ENCODE measurements around the gene SCN4A. TPM values are rescaled to one million over a fixed set of nuclear protein-coding genes. Genes with fewer than 3 reads are reported as not detected.
A peak's percentile ranks its signal among the peaks of the same experiment; 100 is the strongest.

Gene SCN4A
- total RNA-seq, 1 experiment from 2014 or later, result 1.4 TPM

DNA sequence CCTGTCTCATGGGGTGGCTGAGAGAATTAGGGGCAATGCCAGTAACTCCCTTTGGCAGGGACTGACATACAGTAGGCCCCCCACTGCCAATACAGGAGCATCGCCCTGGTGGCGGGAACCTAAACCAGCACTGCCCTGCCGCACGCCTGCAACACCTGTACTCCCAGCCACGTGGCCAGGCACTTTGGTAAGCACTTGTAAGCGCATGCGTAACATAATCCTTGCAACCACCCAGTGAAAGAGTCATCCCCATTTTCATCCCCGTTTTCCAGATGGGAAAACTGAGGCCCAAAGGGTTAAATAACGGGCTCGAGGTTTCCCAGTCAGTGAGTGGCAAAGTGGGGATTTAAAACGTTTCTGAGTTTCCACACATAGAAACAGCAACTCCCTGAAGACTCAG, 17.5 kb downstream of the SCN4A start:
- no peaks in the 10 kb centered on the region for H4K20me1 ChIP-seq (ENCODE audit: insufficient read depth)
- POLR2A ChIA-PET (ENCODE audit: unreplicated experiment), result no interaction called here
- no peak overlapping the region for H3K4me2 ChIP-seq
- H3K4me1 ChIP-seq (replicated peaks; ENCODE audit: insufficient read depth), result 0 out of 2 replicates have a peak, but pooled peaks cover under 1% of the 10 kb centered on the region
- no peaks in the 10 kb centered on the region for H3K9me3 ChIP-seq (ENCODE audit: insufficient read depth, low read depth)
- no peak overlapping the region for H3K4me3 ChIP-seq
- CTCF ChIA-PET, result interaction anchor here (0.6 kb wide), 2 partner anchors 14 to 132 kb away, joined by 3 to 6 read pairs; no protein-coding TSS in a partner anchor
- intact Hi-C loops (cut with micrococcal nuclease; ENCODE audit: unreplicated experiment), result no loop called here
- no peaks in the 10 kb centered on the region for H3K79me2 ChIP-seq (ENCODE audit: low read depth)
- H3F3A ChIP-seq (ENCODE audit: insufficient read depth, low read depth), result no peaks in the 10 kb centered on the region
- no peaks in the 10 kb centered on the region for H3K9me2 ChIP-seq (ENCODE audit: insufficient read depth)
- no peaks in the 10 kb centered on the region for H3K36me3 ChIP-seq (ENCODE audit: low read depth)
- DNase-seq, result no peak
- no peaks in the 10 kb centered on the region; the same call in 1 of the 2 replicates for H3K27me3 ChIP-seq (ENCODE audit: insufficient read depth, low read depth)
- H2AFZ ChIP-seq, result no peak overlapping the region
- no peak overlapping the region for H3K27ac ChIP-seq
- BruUV-seq (replicated peaks), result no TSS peak
- TF ChIP-seq EZH2 (IDR thresholded peaks at IDR 0.05; ENCODE audit: low read depth), result no peak
- TF ChIP-seq, protein P1, sequence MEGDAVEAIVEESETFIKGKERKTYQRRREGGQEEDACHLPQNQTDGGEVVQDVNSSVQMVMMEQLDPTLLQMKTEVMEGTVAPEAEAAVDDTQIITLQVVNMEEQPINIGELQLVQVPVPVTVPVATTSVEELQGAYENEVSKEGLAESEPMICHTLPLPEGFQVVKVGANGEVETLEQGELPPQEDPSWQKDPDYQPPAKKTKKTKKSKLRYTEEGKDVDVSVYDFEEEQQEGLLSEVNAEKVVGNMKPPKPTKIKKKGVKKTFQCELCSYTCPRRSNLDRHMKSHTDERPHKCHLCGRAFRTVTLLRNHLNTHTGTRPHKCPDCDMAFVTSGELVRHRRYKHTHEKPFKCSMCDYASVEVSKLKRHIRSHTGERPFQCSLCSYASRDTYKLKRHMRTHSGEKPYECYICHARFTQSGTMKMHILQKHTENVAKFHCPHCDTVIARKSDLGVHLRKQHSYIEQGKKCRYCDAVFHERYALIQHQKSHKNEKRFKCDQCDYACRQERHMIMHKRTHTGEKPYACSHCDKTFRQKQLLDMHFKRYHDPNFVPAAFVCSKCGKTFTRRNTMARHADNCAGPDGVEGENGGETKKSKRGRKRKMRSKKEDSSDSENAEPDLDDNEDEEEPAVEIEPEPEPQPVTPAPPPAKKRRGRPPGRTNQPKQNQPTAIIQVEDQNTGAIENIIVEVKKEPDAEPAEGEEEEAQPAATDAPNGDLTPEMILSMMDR (conservative IDR thresholded peaks at IDR 0.05), result no peak

DNA sequence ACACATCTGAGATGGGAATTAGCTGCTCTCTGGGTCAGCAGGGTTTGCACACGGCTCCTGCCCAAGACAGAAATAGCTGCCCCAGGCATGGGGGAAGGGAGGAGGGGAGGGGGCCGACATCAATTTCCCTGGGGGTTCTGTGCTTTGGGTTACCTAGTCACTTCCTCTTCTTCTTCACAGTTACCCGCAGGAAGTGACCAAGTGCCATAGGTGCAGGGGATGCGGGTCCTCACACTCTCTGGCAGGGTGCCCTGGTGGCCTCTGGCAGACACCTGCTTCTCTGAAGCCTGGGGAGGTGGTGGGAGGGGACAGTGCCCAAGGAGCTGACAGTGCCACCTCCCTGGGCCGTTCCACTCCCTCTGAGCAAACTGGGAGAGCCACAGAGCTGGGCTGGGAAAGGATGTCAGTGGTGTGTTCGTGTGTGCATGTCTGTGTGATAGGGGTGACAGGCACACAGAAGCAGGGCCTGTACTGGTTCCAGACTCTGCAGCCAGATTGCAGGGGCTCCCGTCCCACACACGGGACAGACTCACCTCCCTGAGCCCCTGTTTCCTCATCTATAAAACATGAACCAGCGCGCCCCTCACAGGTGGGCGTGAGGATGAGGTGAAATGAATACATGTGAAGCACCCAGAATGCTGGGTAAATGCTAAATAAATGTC, 18.2 kb downstream of the SCN4A start:
- Histone ChIP-seq H3K4me3 (no peak overlapping the region), H3K27me3 (ENCODE audit: insufficient read depth, low read depth) (no peaks in the 10 kb centered on the region; the same call in 1 of the 2 replicates), H3K4me2 (no peak overlapping the region), H3K9me3 (ENCODE audit: insufficient read depth, low read depth) (no peaks in the 10 kb centered on the region), H2AFZ (no peak overlapping the region), H4K20me1 (ENCODE audit: insufficient read depth) (no peaks in the 10 kb centered on the region), H3F3A (ENCODE audit: insufficient read depth, low read depth) (no peaks in the 10 kb centered on the region), H3K9me2 (ENCODE audit: insufficient read depth) (no peaks in the 10 kb centered on the region), H3K36me3 (ENCODE audit: low read depth) (no peaks in the 10 kb centered on the region), H3K27ac (no peak overlapping the region), H3K4me1 (replicated peaks; ENCODE audit: insufficient read depth) (no peaks in the 10 kb centered on the region), H3K79me2 (ENCODE audit: low read depth) (no peaks in the 10 kb centered on the region)
- TF ChIP-seq, protein P1 (conservative IDR thresholded peaks at IDR 0.05), result no peak
- no peak for TF ChIP-seq EZH2 (IDR thresholded peaks at IDR 0.05; ENCODE audit: low read depth)
- intact Hi-C loops (cut with micrococcal nuclease; ENCODE audit: unreplicated experiment), result loop anchor here (5.0 kb wide), 1 partner anchor 33 kb away; no protein-coding TSS in a partner anchor
- ChIA-PET POLR2A (ENCODE audit: unreplicated experiment) (no interaction called here), CTCF (interaction anchor here (0.6 kb wide), 2 partner anchors 13 to 464 kb away, joined by 3 to 6 read pairs; no protein-coding TSS in a partner anchor)
- no TSS peak for BruUV-seq (replicated peaks)
- no peak for DNase-seq

DNA sequence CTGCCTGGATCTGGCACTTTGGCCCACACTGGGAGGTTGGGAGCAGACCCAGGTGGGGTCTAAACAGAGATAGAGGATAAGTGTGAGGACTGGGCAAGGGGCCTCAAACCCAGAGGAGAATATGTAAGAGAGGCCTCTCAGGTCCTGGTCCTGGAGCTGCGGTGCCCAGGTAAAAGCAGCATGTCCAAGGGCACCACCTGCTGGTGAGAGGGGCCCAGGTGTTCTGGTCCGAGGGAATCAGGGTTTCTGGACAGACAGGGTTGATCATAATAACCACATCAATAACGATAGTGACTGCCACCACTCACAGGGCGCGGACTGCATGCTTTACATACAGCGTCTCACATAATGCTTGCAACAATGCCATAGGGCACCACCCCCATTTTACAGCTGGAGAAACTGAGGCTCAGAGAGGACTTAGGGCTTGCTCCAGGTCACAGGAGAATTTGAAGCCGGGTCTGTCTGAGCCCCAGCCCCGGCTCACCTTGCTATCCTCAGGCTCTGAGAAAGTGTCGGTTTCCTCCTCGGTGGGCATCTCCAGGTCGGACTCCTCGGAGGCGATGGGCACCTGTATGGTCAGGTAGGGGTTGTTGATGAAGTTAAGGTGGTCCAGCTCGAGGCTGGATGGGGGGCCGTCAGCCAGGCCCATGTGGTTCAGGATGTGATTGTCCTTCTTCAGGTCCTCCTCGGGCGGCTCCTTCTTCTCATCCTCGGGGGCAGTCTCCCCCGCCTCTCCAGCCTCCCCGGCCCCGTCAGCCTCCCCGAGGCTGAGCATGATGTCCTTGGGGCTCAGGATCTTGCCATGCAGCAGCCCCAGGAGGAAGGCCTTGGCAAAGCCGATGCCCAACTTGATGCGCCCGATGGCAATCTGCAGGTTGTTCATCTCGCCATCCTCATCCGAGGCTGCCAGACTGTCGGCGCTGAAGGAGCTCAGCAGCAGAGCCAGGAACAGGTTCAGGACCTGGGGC, 21.5 kb downstream of the SCN4A start:
- Histone ChIP-seq H3K9me2 (ENCODE audit: insufficient read depth) (no peaks in the 10 kb centered on the region), H3K9me3 (ENCODE audit: insufficient read depth, low read depth) (no peaks in the 10 kb centered on the region), H3F3A (ENCODE audit: insufficient read depth, low read depth) (no peaks in the 10 kb centered on the region), H4K20me1 (ENCODE audit: insufficient read depth) (no peaks in the 10 kb centered on the region), H3K27ac (no peak overlapping the region), H3K4me2 (no peak overlapping the region), H3K79me2 (ENCODE audit: low read depth) (no peaks in the 10 kb centered on the region), H3K4me1 (replicated peaks; ENCODE audit: insufficient read depth) (no peaks in the 10 kb centered on the region), H3K4me3 (no peak overlapping the region), H3K36me3 (ENCODE audit: low read depth) (no peaks in the 10 kb centered on the region), H2AFZ (no peak overlapping the region), H3K27me3 (ENCODE audit: insufficient read depth, low read depth) (no peaks in the 10 kb centered on the region; the same call in 1 of the 2 replicates)
- CTCF ChIA-PET, result interaction anchor here (0.6 to 1.2 kb wide), 4 partner anchors 61 to 183 kb away, joined by 3 to 4 read pairs (median 4); no protein-coding TSS in a partner anchor
- POLR2A ChIA-PET (ENCODE audit: unreplicated experiment), result interaction anchor here (0.5 kb wide), 1 partner anchor 969 kb away, joined by 5 read pairs; no protein-coding TSS in a partner anchor
- TF ChIP-seq, protein P1 (conservative IDR thresholded peaks at IDR 0.05), result peak; percentile 83
- no peak for TF ChIP-seq EZH2 (IDR thresholded peaks at IDR 0.05; ENCODE audit: low read depth)
- no TSS peak for BruUV-seq (replicated peaks)
- DNase-seq, result peak; percentile 50 to 62
- intact Hi-C loops (cut with micrococcal nuclease; ENCODE audit: unreplicated experiment), result loop anchor here (1.0 to 5.0 kb wide), 3 partner anchors 32 to 74 kb away; no protein-coding TSS in a partner anchor

Measured in PC-9 (cell line).